Lower leg skin (tissue), 3 donors: Measurements from ENCODE around the gene TNFRSF1A.

Experiments
- CTCF ChIP-seq, 3 donors: fragments of 450-650 bp; IDR thresholded peaks; one replicate each; pipeline ENCODE4 v1.5.1; 2016; ENCODE audit warnings: antibody characterized with exemption in 3 of 3, mild to moderate bottlenecking in 3 of 3, moderate library complexity in 2 of 3
- POLR2A ChIP-seq, 2 donors: fragments of 450-650 bp; IDR thresholded peaks; one replicate each; pipeline ENCODE4 v1.6.1; 2016 to 2017; ENCODE audit warnings: antibody characterized with exemption in 2 of 2, mild to moderate bottlenecking in 1 of 2, moderate library complexity in 1 of 2

GRCh38 chr12:6327229-6328041 lies 14.4 kb downstream of the TNFRSF1A start:
- TF ChIP-seq CTCF (IDR thresholded peaks at IDR 0.05) (no peak), POLR2A (IDR thresholded peaks at IDR 0.05) (no peak)
